Measurements from ENCODE around the gene MAT2A. TPM values are rescaled to one million over a fixed set of nuclear protein-coding genes. Genes with fewer than 3 reads are reported as not detected.

MAT2A gene
- total RNA-seq, 2 experiments from 2014 or later = 336 to 462 TPM

GRCh38 chr2:85531589-85531988, 7.4 kb upstream of the MAT2A start:
- no peak overlapping the region for H2AFZ ChIP-seq (ENCODE audit: low read length)
- BruUV-seq (replicated peaks) = no TSS peak
- no peak overlapping the region for H3K4me3 ChIP-seq (ENCODE audit: low read depth, low read length, poor library complexity, severe bottlenecking)
- DNase-seq (ENCODE audit: low spot score) = no peak
- peaks cover under 1% of the 10 kb centered on the region for H3K4me1 ChIP-seq (ENCODE audit: insufficient read depth, low read length, poor library complexity, severe bottlenecking)
- no peaks in the 10 kb centered on the region for H4K20me1 ChIP-seq (ENCODE audit: insufficient read depth, low read length)
- no peaks in the 10 kb centered on the region for H3K9me2 ChIP-seq (ENCODE audit: insufficient read depth, low read length)
- H3K9me3 ChIP-seq (ENCODE audit: low read length) = no peaks in the 10 kb centered on the region
- no peaks in the 10 kb centered on the region for H3K79me2 ChIP-seq (ENCODE audit: insufficient read depth, low read depth, low read length)
- no peak for TF ChIP-seq CTCF (conservative IDR thresholded peaks at IDR 0.05; ENCODE audit: low read length)
- no peaks in the 10 kb centered on the region for H3K36me3 ChIP-seq (ENCODE audit: insufficient read depth, low read length)
- POLR2A ChIA-PET = interaction anchor here (0.6 to 1.2 kb wide), 4 partner anchors 14 to 232 kb away, joined by 3 to 5 read pairs (median 4); partner anchors contain the start of gene SH2D6
- intact Hi-C loops (cut with micrococcal nuclease; ENCODE audit: unreplicated experiment) = no loop called here
- CTCF ChIA-PET (ENCODE audit: unreplicated experiment) = no interaction called here
- H3K4me2 ChIP-seq (ENCODE audit: low read length) = no peak overlapping the region
- no peak overlapping the region for H3K27ac ChIP-seq (ENCODE audit: low read depth, low read length, poor library complexity, severe bottlenecking)

GRCh38 chr2:85534099-85534498, 4.9 kb upstream of the MAT2A start:
- H3K4me3 ChIP-seq (ENCODE audit: low read depth, low read length, poor library complexity, severe bottlenecking) = no peak overlapping the region
- H3K9me2 ChIP-seq (ENCODE audit: insufficient read depth, low read length) = no peaks in the 10 kb centered on the region
- no peaks in the 10 kb centered on the region for H3K9me3 ChIP-seq (ENCODE audit: low read length)
- H3K4me2 ChIP-seq (ENCODE audit: low read length) = no peak overlapping the region
- CTCF ChIA-PET (ENCODE audit: unreplicated experiment) = no interaction called here
- intact Hi-C loops (cut with micrococcal nuclease; ENCODE audit: unreplicated experiment) = no loop called here
- peaks cover 17% of the 10 kb centered on the region for H3K79me2 ChIP-seq (ENCODE audit: insufficient read depth, low read depth, low read length)
- peaks cover 11% of the 10 kb centered on the region for H3K4me1 ChIP-seq (ENCODE audit: insufficient read depth, low read length, poor library complexity, severe bottlenecking)
- H3K36me3 ChIP-seq (ENCODE audit: insufficient read depth, low read length) = peaks cover under 1% of the 10 kb centered on the region
- DNase-seq (ENCODE audit: low spot score) = no peak
- TF ChIP-seq CTCF (conservative IDR thresholded peaks at IDR 0.05; ENCODE audit: low read length) = no peak
- no peak for TF ChIP-seq EZH2phosphoT487 (IDR thresholded peaks at IDR 0.05; ENCODE audit: borderline replicate concordance, low read depth, low read length)
- H2AFZ ChIP-seq (ENCODE audit: low read length) = no peak overlapping the region
- POLR2A ChIA-PET = interaction anchor here (1.0 to 1.2 kb wide), 2 partner anchors 9 to 12 kb away, joined by 5 read pairs; no protein-coding TSS in a partner anchor
- H3K27ac ChIP-seq (ENCODE audit: low read depth, low read length, poor library complexity, severe bottlenecking) = no peak overlapping the region
- BruUV-seq (replicated peaks) = no TSS peak
- no peaks in the 10 kb centered on the region for H4K20me1 ChIP-seq (ENCODE audit: insufficient read depth, low read length)

- CTCF ChIA-PET (ENCODE audit: unreplicated experiment) = no interaction called here
Observed at GRCh38 chr2:85534881-85535280, 4.1 kb upstream of the MAT2A start.

More at GRCh38 chr2:85534881-85535280, 4.1 kb upstream of the MAT2A start:
- no peak for DNase-seq (ENCODE audit: low spot score)
- no TSS peak for BruUV-seq (replicated peaks)
- Histone ChIP-seq H3K9me2 (ENCODE audit: insufficient read depth, low read length) (no peaks in the 10 kb centered on the region), H3K4me1 (ENCODE audit: insufficient read depth, low read length, poor library complexity, severe bottlenecking) (peaks cover 11% of the 10 kb centered on the region), H3K4me3 (ENCODE audit: low read depth, low read length, poor library complexity, severe bottlenecking) (no peak overlapping the region), H4K20me1 (ENCODE audit: insufficient read depth, low read length) (peaks cover 2% of the 10 kb centered on the region), H2AFZ (ENCODE audit: low read length) (no peak overlapping the region), H3K4me2 (ENCODE audit: low read length) (no peak overlapping the region), H3K9me3 (ENCODE audit: low read length) (no peaks in the 10 kb centered on the region), H3K36me3 (ENCODE audit: insufficient read depth, low read length) (peaks cover 9% of the 10 kb centered on the region), H3K79me2 (ENCODE audit: insufficient read depth, low read depth, low read length) (peaks cover 25% of the 10 kb centered on the region), H3K27ac (ENCODE audit: low read depth, low read length, poor library complexity, severe bottlenecking) (no peak overlapping the region)
- intact Hi-C loops (cut with micrococcal nuclease; ENCODE audit: unreplicated experiment) = loop anchor here (5.0 kb wide), 1 partner anchor 98 kb away; no protein-coding TSS in a partner anchor
- TF ChIP-seq EZH2phosphoT487 (IDR thresholded peaks at IDR 0.05; ENCODE audit: borderline replicate concordance, low read depth, low read length) (no peak), CTCF (conservative IDR thresholded peaks at IDR 0.05; ENCODE audit: low read length) (no peak)
- POLR2A ChIA-PET = interaction anchor here (1.0 to 1.2 kb wide), 2 partner anchors 10 to 11 kb away, joined by 5 read pairs; no protein-coding TSS in a partner anchor
